NCI-H82 treated with DMSO at 0.1 percent for 48 hours (cell line): ENCODE data around the gene TJP2.

Experiments used
- DNase-seq: peaks from one replicate; lab custom pipeline; 2025; ENCODE audit not compliant: unreplicated experiment; lab: John Stamatoyannopoulos, UW

TJP2 gene

DNA sequence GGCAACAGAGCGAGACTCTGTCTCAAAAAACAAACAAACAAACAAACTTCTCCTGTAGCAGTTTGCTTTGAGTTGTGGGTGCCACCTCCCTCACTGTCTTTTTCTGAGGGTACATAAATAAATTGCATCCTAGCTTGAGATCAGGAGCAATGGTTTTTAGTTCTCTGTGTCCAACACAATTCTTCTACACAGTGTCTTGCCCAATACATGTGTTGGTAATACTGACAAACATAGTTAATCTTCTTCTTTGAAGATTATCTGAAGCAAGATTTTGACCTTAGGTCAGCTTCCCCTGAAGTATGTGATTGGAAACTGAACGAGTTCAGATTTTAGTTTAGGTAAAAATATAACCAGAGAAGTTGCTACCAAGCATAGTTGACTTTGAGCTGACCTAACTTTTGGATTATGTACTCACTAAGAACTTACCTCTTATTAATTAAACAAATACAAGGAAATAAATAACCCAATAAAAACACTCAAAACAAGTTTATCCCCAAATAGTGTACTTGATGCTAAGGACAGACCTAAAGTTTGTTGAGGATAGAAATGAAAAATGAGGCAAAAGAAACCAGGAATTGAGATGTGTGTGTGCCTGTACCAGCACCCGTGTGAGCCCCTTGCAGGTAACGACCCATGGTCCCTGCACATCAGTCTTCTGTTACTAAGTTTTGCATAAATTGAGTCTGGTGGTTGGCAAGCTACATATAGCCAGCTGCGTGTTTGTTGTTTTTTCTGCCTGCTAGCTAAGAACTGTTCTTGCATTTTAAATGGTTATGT is 16.2 kb downstream of the TJP2 start:
- no peak for DNase-seq

DNA sequence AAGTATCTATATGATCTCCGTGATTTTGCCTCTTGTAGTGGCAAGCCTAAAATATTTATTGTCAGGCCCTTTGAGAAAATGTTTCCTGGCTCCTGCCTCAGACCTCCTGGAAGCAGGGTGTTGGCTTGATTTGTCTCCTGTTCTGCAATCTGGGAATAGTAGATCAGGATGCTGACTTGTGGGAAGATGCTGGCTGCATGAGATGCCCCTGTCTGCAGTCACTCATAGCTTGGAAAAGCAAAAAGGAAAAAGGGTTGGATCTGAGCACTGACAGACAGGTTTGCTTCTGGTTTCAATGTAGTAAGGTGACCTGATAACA is 16.7 kb downstream of the TJP2 start:
- DNase-seq: no peak

DNA sequence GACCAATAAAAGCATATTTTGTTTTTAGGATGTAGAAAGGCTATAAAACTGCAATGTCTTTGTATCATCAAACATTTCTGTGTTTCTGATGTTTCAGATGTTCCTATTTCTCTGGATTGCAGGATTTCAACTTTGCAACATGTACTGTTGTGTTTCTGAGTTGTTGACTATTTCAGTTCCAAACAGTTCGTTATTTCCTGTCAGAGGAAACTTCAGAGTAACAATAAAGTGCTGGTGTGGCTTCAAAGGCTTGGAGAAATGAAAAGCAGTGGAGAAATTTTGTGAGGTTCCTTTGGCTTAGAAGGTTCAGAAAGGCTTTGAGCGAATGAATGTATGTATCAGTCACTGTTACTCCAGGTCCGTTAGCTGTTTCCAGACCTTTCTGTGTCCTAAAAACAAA is 17.2 kb downstream of the TJP2 start:
- DNase-seq: no peak

DNA sequence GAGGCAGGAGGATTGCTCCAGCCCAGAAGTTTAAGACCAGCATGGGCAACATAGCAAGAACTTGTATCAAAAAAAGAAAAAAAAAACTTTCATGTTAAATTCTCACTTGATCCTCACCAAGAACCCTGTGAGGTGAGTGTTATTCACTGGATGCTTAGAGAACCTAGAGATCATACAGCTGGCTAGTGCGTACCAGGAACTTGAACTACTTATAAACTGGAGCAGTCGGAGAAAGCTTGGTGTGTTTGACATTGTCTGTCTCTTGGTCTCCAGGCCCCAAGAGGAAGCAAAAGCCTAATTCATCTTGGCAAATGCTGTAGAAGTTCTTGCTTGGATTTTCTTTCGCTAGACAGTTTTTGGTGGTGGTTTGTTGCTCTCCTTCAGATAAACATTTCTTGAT is 18.1 kb downstream of the TJP2 start:
- no peak for DNase-seq

DNA sequence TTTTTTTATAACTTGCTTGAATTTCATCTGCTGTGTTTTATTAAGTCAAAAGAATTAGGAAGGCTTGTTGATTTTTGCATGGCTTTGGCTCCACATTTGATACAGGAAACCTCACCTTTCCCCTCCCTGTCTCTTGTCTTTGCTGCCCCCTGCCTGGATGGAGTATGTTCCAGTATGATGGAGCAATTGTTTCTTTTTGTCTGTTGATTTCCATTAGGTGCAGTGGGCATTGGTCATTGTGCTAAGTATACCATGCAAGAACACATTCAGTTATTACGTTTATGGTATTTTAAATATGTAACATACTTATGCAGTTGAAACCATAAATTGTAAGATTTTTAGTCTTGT is 19.6 kb downstream of the TJP2 start:
- DNase-seq: peak; percentile 35

DNA sequence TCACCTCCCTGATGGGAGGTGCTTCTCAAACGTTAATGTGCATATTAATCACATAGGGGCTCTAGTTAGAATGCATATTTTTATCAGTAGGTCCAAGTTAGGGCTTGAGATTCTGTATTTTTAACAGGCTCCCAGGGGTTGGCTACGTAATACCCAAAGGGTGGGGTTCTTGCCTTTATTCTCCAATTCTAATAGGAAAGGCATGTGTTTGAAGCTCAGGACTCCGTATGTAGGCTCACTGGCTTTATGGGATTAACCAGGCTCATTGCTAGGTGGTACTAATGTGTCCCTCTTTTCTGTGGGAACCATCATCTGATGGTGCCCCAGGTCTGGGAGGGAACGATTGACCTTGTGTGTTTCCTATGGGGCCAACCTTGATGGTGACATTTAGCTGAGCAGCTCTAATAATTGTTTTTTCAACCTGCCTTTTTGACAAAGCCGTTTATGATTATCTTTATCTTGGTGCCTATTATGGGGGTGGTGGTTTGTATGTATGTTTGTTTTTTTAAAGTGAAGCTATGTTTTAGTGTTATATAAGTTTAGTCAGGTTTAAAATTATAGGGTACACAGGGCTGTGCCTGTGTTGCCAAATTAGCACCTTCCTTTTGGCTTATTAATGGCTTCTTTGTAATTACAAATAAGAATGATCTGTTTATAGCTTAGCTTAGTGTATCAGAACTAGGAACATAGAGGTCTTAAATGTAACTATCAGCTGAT is 20.8 kb downstream of the TJP2 start:
- DNase-seq: no peak

DNA sequence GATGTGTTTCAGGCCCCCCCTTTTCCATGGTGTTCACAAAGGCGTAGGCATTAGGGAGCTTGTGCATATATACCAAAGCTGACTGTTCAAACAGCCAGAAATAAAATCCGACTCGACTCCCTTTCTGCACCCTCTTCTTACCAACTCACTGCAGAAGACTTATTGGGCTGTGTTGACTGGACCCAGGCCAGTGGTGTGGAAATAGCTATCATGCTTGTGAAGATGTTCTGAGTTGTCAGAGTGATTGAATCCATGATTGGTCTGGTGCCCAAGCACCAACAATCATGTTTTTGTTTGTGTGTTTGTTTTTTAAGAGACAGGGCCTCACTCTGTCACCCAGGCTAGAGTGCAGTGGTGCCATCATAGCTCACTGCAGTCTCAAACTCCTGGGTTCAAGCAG is 21.6 kb downstream of the TJP2 start:
- DNase-seq: no peak

DNA sequence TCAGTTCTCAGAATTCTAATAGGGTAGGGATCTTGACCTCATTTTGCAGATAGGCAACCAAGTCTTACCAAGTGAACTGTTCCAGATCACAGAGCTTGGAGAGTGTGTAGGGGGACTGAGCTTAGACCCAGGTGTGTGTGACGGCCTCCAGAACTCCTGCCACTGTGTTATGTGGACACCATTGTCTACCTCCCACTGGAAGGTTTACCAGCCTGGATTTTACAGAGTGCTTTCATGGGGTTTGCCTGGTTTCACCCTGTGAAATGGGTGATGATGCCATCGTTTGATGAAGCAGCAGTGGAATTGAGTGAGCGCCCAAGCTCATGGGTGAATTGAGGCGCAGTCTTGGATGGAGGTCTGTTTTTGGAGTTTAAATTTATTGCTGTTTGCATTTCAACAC is 23.6 kb downstream of the TJP2 start:
- no peak for DNase-seq

DNA sequence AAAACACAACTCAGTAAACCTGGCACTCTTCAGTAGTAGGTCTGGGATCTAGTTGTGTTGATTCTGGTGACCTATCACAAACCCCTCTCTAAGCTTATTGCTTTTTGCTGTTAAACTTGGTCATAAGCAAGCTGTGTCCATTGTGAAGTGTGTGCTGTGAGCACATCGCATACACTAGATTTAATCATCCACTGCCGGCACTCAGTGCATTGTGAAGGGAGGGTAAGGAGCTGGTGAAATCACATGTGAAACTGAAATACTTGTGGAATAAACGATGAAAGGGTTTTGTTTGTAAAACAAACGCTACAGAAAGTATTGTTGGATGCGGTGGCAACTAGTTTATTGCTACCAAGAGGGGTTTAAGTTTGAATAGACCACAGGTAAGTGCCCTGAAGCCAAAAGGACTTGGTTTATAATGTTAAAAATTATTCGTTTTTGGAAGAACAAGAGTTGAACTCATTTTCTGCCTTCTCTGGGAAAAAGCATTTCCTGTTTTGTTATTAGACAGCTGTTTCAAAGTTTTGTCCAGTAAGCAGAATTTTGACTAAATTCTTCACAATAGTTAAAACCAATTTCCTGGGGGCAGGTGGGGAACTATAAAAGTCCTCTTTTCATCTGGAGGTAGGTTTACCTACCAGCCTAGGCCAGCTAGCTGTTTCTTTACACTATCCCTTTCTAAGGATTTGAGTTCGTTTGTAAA is 24.6 kb downstream of the TJP2 start:
- no peak for DNase-seq

DNA sequence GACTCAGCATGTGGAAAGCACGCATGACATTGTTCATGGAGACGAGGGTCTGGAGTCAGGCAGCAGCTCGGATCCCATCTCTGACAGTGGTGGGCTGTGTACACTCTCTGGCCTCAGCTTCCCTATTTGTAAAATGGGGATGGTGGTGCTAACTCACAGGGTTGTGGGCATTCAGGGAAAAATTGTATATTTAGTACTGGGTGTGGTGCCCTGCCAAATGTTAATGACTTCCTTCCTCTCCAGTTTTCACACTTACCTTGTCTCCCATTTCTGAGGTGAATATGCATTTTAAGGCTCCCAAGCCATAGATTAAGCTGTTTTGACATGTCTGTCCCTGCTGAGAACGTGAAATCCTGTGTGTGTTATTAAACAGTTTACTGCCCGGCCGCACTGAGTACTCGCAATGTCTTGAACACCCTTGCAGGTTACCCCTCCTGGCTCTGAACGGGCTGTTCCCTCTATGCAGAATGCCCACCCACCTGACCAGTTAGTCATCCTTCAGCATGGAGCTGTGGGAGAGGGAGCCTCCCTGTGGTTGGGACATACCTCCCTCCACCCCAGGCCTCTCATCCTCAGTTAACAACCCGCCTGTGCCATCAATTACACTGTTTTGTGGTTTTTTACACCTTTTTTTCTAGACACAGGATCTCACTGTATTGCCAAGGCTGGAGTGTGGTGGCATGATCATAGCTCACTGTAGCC is 25.8 kb downstream of the TJP2 start:
- no peak for DNase-seq

DNA sequence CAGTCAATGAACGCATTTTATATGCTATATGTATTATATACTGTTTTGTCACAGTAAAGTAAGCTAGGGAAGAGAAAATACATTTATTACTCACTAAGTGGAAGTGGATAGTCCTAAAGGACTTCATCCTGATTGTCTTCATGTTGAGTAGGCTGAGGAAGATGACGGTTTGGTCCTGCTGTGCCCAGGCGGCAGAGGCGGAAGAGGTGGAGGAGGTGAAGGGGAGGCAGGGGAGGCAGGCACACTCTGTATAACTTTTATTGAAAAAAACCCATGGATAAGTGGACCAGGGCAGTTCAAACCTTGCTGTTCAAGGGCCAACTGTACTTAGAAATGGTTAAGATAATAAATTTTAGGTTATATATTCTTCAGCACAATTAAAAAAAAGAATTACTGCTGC is 28.5 kb downstream of the TJP2 start:
- no peak for DNase-seq

DNA sequence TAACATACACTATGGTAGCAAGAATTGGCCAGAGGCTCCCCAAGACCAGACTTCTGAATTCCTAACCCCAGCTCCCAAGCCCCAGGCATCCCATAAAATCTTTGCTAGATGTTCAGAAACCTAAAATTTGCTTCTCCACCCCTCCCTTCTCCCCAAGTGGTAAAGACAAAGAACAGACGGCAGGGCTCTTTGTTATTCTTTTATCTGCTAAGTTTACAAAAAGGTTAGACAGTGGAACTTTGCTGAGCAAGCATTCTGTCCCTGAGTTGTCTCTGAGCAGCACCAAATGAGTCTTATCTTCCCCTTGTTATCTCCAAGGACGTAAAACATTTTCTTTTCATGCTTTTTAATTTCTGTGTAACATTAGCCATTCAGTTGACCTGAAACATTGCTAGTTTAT is 30.2 kb downstream of the TJP2 start:
- no peak for DNase-seq

DNA sequence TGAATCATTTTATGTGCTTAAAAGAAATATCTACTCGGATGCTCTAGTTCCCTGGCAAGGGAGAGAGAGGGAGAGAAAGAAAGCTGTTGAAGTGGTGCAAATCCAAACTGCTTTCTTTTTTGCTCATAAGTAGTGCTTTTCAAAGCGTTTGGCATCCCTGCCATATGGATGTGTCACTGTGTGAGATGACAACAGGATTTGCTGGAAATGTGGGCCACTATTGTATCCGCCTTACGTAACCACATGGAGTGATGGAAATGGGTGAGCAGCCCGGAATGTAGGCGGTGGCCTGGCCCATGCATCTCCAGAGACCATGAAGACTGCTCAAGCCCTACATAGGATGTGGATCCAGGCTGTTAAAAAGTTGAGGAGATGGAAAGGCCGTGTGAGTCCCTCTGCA is 30.8 kb downstream of the TJP2 start:
- DNase-seq: no peak

DNA sequence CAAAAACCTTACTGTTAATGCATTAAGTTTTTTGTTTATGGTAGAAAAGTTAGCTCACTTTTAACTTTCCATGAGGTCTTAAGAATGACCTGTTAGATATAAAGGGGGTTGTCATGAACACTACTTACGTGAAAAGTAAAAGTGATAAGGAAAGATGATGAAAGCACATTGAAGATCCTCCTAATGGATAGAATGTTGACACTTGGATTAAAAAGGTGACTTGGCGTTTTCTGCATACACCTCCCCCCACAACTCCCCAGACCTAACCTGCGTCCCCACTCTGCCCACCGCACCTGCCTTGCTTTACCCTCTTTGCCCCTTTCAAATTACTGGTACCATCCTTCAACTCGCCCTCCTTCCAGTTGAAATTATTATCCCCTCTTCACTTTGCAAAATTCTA is 32.0 kb downstream of the TJP2 start:
- DNase-seq: no peak

DNA sequence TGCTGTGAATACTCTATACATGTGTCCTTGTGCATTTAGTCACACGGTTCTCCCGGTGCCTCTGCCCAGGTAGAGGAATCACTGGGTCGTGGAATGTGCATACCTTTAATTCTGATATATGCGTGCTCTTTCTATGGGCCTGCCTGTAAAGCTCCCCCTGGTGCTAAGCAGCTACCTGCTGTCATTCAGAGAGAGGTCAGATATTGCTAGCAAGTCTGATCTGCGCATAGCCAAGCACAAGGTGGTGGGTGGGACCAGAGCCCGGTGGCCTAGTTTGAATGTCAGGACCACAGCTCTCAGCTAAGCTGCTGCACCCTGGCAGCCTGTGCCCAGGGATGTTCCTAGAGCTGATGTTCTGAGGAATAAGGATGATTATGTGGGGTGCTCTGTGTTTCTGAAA is 33.4 kb downstream of the TJP2 start:
- no peak for DNase-seq

DNA sequence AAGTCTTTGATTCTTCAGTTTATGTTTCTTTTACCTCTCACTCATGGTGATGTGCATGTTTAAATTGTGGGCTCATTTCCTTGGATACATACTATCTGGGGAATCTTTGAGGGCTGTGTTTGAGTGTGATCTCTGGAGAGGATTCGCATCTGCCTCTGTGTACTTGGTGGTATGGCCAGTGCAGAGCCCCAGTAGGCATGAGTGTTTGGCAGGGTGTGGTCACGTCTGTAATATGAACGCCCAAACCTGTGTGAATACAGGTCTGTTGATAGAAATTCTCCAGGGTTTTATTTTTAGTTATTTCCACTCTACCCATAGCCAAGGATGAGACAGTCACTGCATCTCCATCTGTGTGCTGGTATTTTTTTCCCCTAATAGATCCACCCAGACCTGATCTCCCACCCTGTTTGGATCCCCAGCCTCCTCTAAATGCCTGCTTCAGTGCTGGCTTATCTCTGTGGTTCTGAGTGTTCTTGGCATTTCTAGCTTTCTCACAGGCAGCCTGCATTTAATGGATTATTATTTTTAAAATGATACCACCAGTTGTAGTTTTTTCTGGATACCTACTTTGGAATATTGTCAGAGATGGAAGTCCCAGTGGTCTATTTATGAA is 37.5 kb downstream of the TJP2 start:
- no peak for DNase-seq

DNA sequence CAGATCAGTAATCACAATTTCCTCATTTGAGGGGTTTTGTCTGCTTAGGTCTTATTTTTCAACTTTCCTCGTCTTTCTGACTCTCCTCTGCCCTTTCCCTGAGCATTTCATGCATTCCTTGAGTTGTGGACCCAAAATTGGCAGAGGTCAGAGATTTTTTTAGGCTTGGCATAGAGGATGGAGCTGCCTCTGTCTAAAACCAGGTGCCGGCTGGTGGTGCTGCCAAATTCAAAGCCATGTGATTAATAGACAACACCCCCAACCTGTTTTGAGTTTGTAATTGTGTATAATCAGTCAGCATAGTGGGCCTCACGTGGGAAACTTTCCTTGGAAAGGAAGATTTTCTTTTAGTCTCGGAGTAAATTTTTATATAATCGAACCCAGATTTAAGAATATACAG is 39.6 kb downstream of the TJP2 start:
- no peak for DNase-seq

DNA sequence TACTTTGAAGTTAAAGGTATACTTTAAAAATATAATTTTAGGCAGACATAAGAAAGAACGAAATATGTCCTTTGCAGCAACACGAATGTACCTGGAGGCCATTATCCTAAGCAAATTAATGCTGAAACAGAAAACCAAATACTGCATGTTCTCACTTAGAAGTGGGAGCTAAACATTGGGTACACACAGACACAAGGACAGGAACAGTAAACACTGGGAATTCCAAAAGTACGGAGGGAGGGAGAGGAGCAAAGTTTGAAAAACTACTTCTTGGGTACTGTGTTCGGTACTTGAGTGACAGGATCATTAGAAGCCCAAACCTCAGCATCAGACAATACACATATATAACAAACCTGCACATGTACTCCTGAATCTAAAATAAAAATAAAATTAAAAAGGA is 40.9 kb downstream of the TJP2 start:
- DNase-seq: no peak

DNA sequence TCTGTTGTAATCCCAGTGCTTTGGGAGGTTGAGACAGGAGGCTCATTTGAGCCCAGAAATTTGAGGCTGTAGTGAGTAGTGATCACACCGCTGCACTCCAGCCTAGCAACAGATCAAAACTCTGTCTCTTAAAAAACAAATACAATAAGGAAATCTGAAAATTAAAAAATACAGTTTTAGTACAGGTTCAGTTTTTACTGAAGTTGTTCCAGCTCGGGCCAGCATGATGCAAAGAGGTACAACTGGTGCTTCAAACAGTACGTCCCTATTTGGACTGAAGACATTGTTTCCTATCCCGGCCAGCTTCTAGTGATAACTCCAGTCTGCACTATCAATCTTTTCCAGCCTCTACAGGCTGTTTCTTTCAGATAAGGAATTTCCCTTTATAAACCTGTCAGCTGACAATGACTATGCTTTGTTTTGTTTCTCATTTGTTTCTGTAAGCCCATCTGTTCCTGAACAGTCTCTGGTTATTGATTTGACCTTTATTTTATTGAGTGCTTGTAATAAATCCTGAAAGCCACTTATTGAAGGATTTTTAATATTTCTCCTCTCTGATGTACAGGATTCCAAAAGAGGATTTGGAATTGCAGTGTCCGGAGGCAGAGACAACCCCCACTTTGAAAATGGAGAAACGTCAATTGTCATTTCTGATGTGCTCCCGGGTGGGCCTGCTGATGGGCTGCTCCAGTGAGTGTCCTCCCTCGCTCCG is 41.9 kb downstream of the TJP2 start:
- DNase-seq: no peak

DNA sequence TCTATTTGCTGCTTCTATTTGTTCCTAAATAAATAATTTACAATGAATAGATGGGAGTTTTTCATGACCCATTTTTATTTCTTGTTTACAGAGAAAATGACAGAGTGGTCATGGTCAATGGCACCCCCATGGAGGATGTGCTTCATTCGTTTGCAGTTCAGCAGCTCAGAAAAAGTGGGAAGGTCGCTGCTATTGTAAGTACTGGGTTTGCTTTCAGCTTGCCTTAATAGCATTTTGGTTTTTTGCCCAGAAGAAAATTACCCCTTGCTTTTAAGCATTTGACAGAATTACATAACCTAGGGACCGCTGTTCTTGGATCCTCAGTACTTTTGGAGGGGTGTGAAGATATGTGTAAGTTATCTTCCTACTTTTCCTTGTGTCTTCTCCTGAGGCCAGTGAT is 44.1 kb downstream of the TJP2 start:
- DNase-seq: no peak

DNA sequence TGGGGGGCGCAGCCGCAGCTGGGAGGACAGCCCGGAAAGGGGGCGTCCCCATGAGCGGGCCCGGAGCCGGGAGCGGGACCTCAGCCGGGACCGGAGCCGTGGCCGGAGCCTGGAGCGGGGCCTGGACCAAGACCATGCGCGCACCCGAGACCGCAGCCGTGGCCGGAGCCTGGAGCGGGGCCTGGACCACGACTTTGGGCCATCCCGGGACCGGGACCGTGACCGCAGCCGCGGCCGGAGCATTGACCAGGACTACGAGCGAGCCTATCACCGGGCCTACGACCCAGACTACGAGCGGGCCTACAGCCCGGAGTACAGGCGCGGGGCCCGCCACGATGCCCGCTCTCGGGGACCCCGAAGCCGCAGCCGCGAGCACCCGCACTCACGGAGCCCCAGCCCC is 47.0 kb downstream of the TJP2 start:
- no peak for DNase-seq
